Stimulated activated naive CD8-positive, alpha-beta T cell treated with anti-CD3 and anti-CD28 coated beads, Interleukin-15, Interleukin-2, amounts not matched to agents 100 ng/mL and 50 ng/mL, for 24 hours (primary cell): ENCODE measurements around the gene ADGRF1.

ENCODE experiments used
- H3K27ac Mint-ChIP-seq: one replicate; pipeline ENCODE4 v1.8.0; 2021; ENCODE audit warnings: mild to moderate bottlenecking, mixed read lengths
- H3K27me3 Mint-ChIP-seq: one replicate; pipeline ENCODE4 v1.8.0; 2021; ENCODE audit warnings: mixed read lengths
- H3K36me3 Mint-ChIP-seq: one replicate; pipeline ENCODE4 v1.8.0; 2021; ENCODE audit warnings: low read depth, mixed read lengths
- H3K4me1 Mint-ChIP-seq: one replicate; pipeline ENCODE4 v1.8.0; 2021; ENCODE audit warnings: low read depth, mixed read lengths
- H3K4me3 Mint-ChIP-seq: one replicate; pipeline ENCODE4 v1.8.0; 2021; ENCODE audit warnings: mild to moderate bottlenecking, mixed read lengths
- H3K9me3 Mint-ChIP-seq: one replicate; pipeline ENCODE4 v1.8.0; 2021; ENCODE audit warnings: mixed read lengths

ADGRF1 gene

GRCh38 chr6:47044397-47044796 is 2.3 kb upstream of the ADGRF1 start:
- Mint-ChIP-seq H3K27ac (no peak overlapping the region), H3K4me1 (peaks cover 3% of the 10 kb centered on the region), H3K9me3 (no peaks in the 10 kb centered on the region), H3K4me3 (no peak overlapping the region), H3K27me3 (peaks cover 6% of the 10 kb centered on the region), H3K36me3 (no peaks in the 10 kb centered on the region)

- no peak overlapping the region for H3K27ac Mint-ChIP-seq
- H3K4me1 Mint-ChIP-seq, result peaks cover 3% of the 10 kb centered on the region
- peaks cover 6% of the 10 kb centered on the region for H3K27me3 Mint-ChIP-seq
- no peak overlapping the region for H3K4me3 Mint-ChIP-seq
- no peaks in the 10 kb centered on the region for H3K9me3 Mint-ChIP-seq
- H3K36me3 Mint-ChIP-seq, result no peaks in the 10 kb centered on the region
Measured at GRCh38 chr6:47043286-47043685, 1.2 kb upstream of the ADGRF1 start.

GRCh38 chr6:47041741-47042140 is 391 bp downstream of the ADGRF1 start:
- H3K9me3 Mint-ChIP-seq, result no peaks in the 10 kb centered on the region
- no peak overlapping the region for H3K4me3 Mint-ChIP-seq
- no peaks in the 10 kb centered on the region for H3K27me3 Mint-ChIP-seq
- no peaks in the 10 kb centered on the region for H3K4me1 Mint-ChIP-seq
- no peak overlapping the region for H3K27ac Mint-ChIP-seq
- no peaks in the 10 kb centered on the region for H3K36me3 Mint-ChIP-seq

GRCh38 chr6:47034926-47035325 is 7.2 kb downstream of the ADGRF1 start:
- no peak overlapping the region for H3K4me3 Mint-ChIP-seq

GRCh38 chr6:47034421-47034820 is 7.7 kb downstream of the ADGRF1 start:
- Mint-ChIP-seq H3K9me3 (no peaks in the 10 kb centered on the region), H3K4me3 (no peak overlapping the region), H3K36me3 (no peaks in the 10 kb centered on the region), H3K27me3 (peaks cover 7% of the 10 kb centered on the region), H3K27ac (no peak overlapping the region), H3K4me1 (no peaks in the 10 kb centered on the region)

More at GRCh38 chr6:47034926-47035325, 7.2 kb downstream of the ADGRF1 start:
- Mint-ChIP-seq H3K36me3 (no peaks in the 10 kb centered on the region), H3K4me1 (no peaks in the 10 kb centered on the region), H3K9me3 (no peaks in the 10 kb centered on the region), H3K27ac (no peak overlapping the region), H3K27me3 (peaks cover 7% of the 10 kb centered on the region)

- no peaks in the 10 kb centered on the region for H3K36me3 Mint-ChIP-seq
- H3K27me3 Mint-ChIP-seq, result peaks cover 7% of the 10 kb centered on the region
- H3K4me1 Mint-ChIP-seq, result no peaks in the 10 kb centered on the region
- H3K4me3 Mint-ChIP-seq, result no peak overlapping the region
- no peak overlapping the region for H3K27ac Mint-ChIP-seq
- H3K9me3 Mint-ChIP-seq, result no peaks in the 10 kb centered on the region
Measured at GRCh38 chr6:47032974-47033765, 9.0 kb downstream of the ADGRF1 start.

GRCh38 chr6:47031656-47032055 is 10.5 kb downstream of the ADGRF1 start:
- Mint-ChIP-seq H3K9me3 (no peaks in the 10 kb centered on the region), H3K27ac (no peak overlapping the region), H3K4me1 (no peaks in the 10 kb centered on the region), H3K4me3 (no peak overlapping the region), H3K27me3 (peaks cover 7% of the 10 kb centered on the region), H3K36me3 (no peaks in the 10 kb centered on the region)

- H3K9me3 Mint-ChIP-seq, result no peaks in the 10 kb centered on the region
- no peak overlapping the region for H3K27ac Mint-ChIP-seq
- H3K4me3 Mint-ChIP-seq, result no peak overlapping the region
- peaks cover 7% of the 10 kb centered on the region for H3K27me3 Mint-ChIP-seq
- no peaks in the 10 kb centered on the region for H3K4me1 Mint-ChIP-seq
- H3K36me3 Mint-ChIP-seq, result no peaks in the 10 kb centered on the region
Measured at GRCh38 chr6:47029865-47030561, 12.1 kb downstream of the ADGRF1 start.

- Mint-ChIP-seq H3K4me3 (no peak overlapping the region), H3K27ac (no peak overlapping the region), H3K9me3 (no peaks in the 10 kb centered on the region), H3K27me3 (no peaks in the 10 kb centered on the region), H3K4me1 (no peaks in the 10 kb centered on the region), H3K36me3 (no peaks in the 10 kb centered on the region)
Measured at GRCh38 chr6:47028835-47029360, 13.2 kb downstream of the ADGRF1 start.

- H3K9me3 Mint-ChIP-seq, result no peaks in the 10 kb centered on the region
- H3K27ac Mint-ChIP-seq, result no peak overlapping the region
- no peaks in the 10 kb centered on the region for H3K36me3 Mint-ChIP-seq
- no peaks in the 10 kb centered on the region for H3K4me1 Mint-ChIP-seq
- no peak overlapping the region for H3K4me3 Mint-ChIP-seq
- no peaks in the 10 kb centered on the region for H3K27me3 Mint-ChIP-seq
Measured at GRCh38 chr6:47027315-47027714, 14.8 kb downstream of the ADGRF1 start.

- H3K27ac Mint-ChIP-seq, result no peak overlapping the region
- H3K4me1 Mint-ChIP-seq, result no peaks in the 10 kb centered on the region
- H3K27me3 Mint-ChIP-seq, result no peaks in the 10 kb centered on the region
- no peaks in the 10 kb centered on the region for H3K36me3 Mint-ChIP-seq
- no peak overlapping the region for H3K4me3 Mint-ChIP-seq
- no peaks in the 10 kb centered on the region for H3K9me3 Mint-ChIP-seq
Measured at GRCh38 chr6:47026679-47027078, 15.5 kb downstream of the ADGRF1 start.

- Mint-ChIP-seq H3K27ac (no peak overlapping the region), H3K4me1 (no peaks in the 10 kb centered on the region), H3K27me3 (peaks cover 3% of the 10 kb centered on the region)
Measured at GRCh38 chr6:47023573-47023972, 18.6 kb downstream of the ADGRF1 start.

GRCh38 chr6:47022191-47022590 is 19.9 kb downstream of the ADGRF1 start:
- Mint-ChIP-seq H3K4me1 (no peaks in the 10 kb centered on the region), H3K9me3 (no peaks in the 10 kb centered on the region), H3K27me3 (peaks cover 8% of the 10 kb centered on the region), H3K36me3 (no peaks in the 10 kb centered on the region), H3K4me3 (no peak overlapping the region), H3K27ac (no peak overlapping the region)

More at GRCh38 chr6:47023573-47023972, 18.6 kb downstream of the ADGRF1 start:
- Mint-ChIP-seq H3K36me3 (no peaks in the 10 kb centered on the region), H3K4me3 (no peak overlapping the region), H3K9me3 (no peaks in the 10 kb centered on the region)

GRCh38 chr6:47019941-47020340 is 22.2 kb downstream of the ADGRF1 start:
- Mint-ChIP-seq H3K4me3 (no peak overlapping the region), H3K4me1 (no peaks in the 10 kb centered on the region), H3K27ac (no peak overlapping the region), H3K27me3 (peaks cover 8% of the 10 kb centered on the region), H3K36me3 (no peaks in the 10 kb centered on the region), H3K9me3 (no peaks in the 10 kb centered on the region)

- no peaks in the 10 kb centered on the region for H3K4me1 Mint-ChIP-seq
- H3K9me3 Mint-ChIP-seq, result peaks cover 14% of the 10 kb centered on the region
- H3K36me3 Mint-ChIP-seq, result no peaks in the 10 kb centered on the region
- no peak overlapping the region for H3K4me3 Mint-ChIP-seq
- peaks cover 8% of the 10 kb centered on the region for H3K27me3 Mint-ChIP-seq
- H3K27ac Mint-ChIP-seq, result no peak overlapping the region
Measured at GRCh38 chr6:47016909-47017308, 25.2 kb downstream of the ADGRF1 start.
